Keratinocyte (primary cell): ENCODE measurements around the gene HRC.

ENCODE experiments used
- CTCF ChIP-seq, 3 experiments: IDR thresholded peaks in 1 of 3; conservative IDR thresholded peaks in 1 of 3; optimal IDR thresholded peaks in 1 of 3; 2 replicates in 2 of 3; 3 replicates in 1 of 3; pipeline versions ENCODE3 to v1.5.1; 2011; ENCODE audit warnings: low read length in 3 of 3, mild to moderate bottlenecking in 3 of 3, moderate library complexity in 2 of 3, control low read depth in 1 of 3, inconsistent platforms in 1 of 3; ENCODE audit not compliant: insufficient read depth in 2 of 3; ENCODE audit errors: extremely low read depth in 1 of 3
- EZH2 ChIP-seq: IDR thresholded peaks from one replicate; pipeline ENCODE4 v1.6.1; 2012; ENCODE audit warnings: inconsistent platforms, mild to moderate bottlenecking, low read length, moderate library complexity

- TF ChIP-seq CTCF (optimal IDR thresholded peaks at IDR 0.05 in 1 of 3, IDR thresholded peaks at IDR 0.05 in 1 of 3, conservative IDR thresholded peaks at IDR 0.05 in 1 of 3; ENCODE audit: extremely low read depth in 1 of 3, insufficient read depth in 2 of 3, low read length in 3 of 3) (no peak), EZH2 (no peak)
Observed at GRCh38 chr19:49104229-49104864, 50.8 kb downstream of the HRC start.
